ENCODE measurements around the gene CNOT6L. TPM values are rescaled to one million over a fixed set of nuclear protein-coding genes. Genes with fewer than 3 reads are reported as not detected.

Gene CNOT6L
- total RNA-seq, 1 experiment from 2014 or later, result 9.2 TPM

GRCh38 chr4:77815636-77816035 is 3.5 kb downstream of the CNOT6L start:
- Histone ChIP-seq H3K4me3 (no peak overlapping the region), H3K27ac (no peak overlapping the region), H3K4me1 (replicated peaks) (peaks cover 7% of the 10 kb centered on the region), H3K36me3 (peaks cover 4% of the 10 kb centered on the region), H3K9me3 (replicated peaks) (no peaks in the 10 kb centered on the region), H3K27me3 (replicated peaks) (no peaks in the 10 kb centered on the region)
- DNase-seq (ENCODE audit: low read depth in 1 of 2, low spot score in 2 of 2), result no peak

- H3K27me3 ChIP-seq (replicated peaks), result no peaks in the 10 kb centered on the region
- no peak overlapping the region for H3K4me3 ChIP-seq
- no peak for DNase-seq (ENCODE audit: low read depth in 1 of 2, low spot score in 2 of 2)
Measured at GRCh38 chr4:77805840-77806239, 13.3 kb downstream of the CNOT6L start.

GRCh38 chr4:77804471-77804870 is 14.7 kb downstream of the CNOT6L start:
- H3K4me3 ChIP-seq, result no peak overlapping the region
- no peak overlapping the region for H3K27ac ChIP-seq
- H3K36me3 ChIP-seq, result no peaks in the 10 kb centered on the region
- no peaks in the 10 kb centered on the region for H3K27me3 ChIP-seq (replicated peaks)
- H3K4me1 ChIP-seq (replicated peaks), result peaks cover 7% of the 10 kb centered on the region
- no peak for DNase-seq (ENCODE audit: low read depth in 1 of 2, low spot score in 2 of 2)
- no peaks in the 10 kb centered on the region for H3K9me3 ChIP-seq (replicated peaks)

More at GRCh38 chr4:77805840-77806239, 13.3 kb downstream of the CNOT6L start:
- Histone ChIP-seq H3K27ac (no peak overlapping the region), H3K36me3 (no peaks in the 10 kb centered on the region), H3K9me3 (replicated peaks) (no peaks in the 10 kb centered on the region), H3K4me1 (replicated peaks) (peaks cover 4% of the 10 kb centered on the region)

- H3K27me3 ChIP-seq (replicated peaks), result no peaks in the 10 kb centered on the region
- DNase-seq (ENCODE audit: low read depth in 1 of 2, low spot score in 2 of 2), result no peak
- H3K4me3 ChIP-seq, result no peak overlapping the region
- no peaks in the 10 kb centered on the region for H3K9me3 ChIP-seq (replicated peaks)
- no peak overlapping the region for H3K27ac ChIP-seq
- H3K36me3 ChIP-seq, result no peaks in the 10 kb centered on the region
- H3K4me1 ChIP-seq (replicated peaks), result peaks cover 7% of the 10 kb centered on the region
Measured at GRCh38 chr4:77802402-77802801, 16.8 kb downstream of the CNOT6L start.

GRCh38 chr4:77801260-77801608 is 17.9 kb downstream of the CNOT6L start:
- Histone ChIP-seq H3K9me3 (replicated peaks) (no peaks in the 10 kb centered on the region), H3K27me3 (replicated peaks) (no peaks in the 10 kb centered on the region), H3K4me3 (no peak overlapping the region), H3K4me1 (replicated peaks) (peaks cover 7% of the 10 kb centered on the region), H3K27ac (no peak overlapping the region), H3K36me3 (no peaks in the 10 kb centered on the region)
- no peak for DNase-seq (ENCODE audit: low read depth in 1 of 2, low spot score in 2 of 2)

- no peak for DNase-seq (ENCODE audit: low read depth in 1 of 2, low spot score in 2 of 2)
- H3K4me3 ChIP-seq, result no peak overlapping the region
- H3K9me3 ChIP-seq (replicated peaks), result no peaks in the 10 kb centered on the region
- peaks cover 7% of the 10 kb centered on the region for H3K4me1 ChIP-seq (replicated peaks)
- no peak overlapping the region for H3K27ac ChIP-seq
- H3K27me3 ChIP-seq (replicated peaks), result no peaks in the 10 kb centered on the region
- no peaks in the 10 kb centered on the region for H3K36me3 ChIP-seq
Measured at GRCh38 chr4:77800483-77801259, 18.5 kb downstream of the CNOT6L start.

- H3K4me1 ChIP-seq (replicated peaks), result peaks cover 7% of the 10 kb centered on the region
- DNase-seq (ENCODE audit: low read depth in 1 of 2, low spot score in 2 of 2), result no peak
- no peaks in the 10 kb centered on the region for H3K27me3 ChIP-seq (replicated peaks)
- H3K9me3 ChIP-seq (replicated peaks), result no peaks in the 10 kb centered on the region
- H3K4me3 ChIP-seq, result no peak overlapping the region
- no peak overlapping the region for H3K27ac ChIP-seq
- H3K36me3 ChIP-seq, result no peaks in the 10 kb centered on the region
Measured at GRCh38 chr4:77800077-77800476, 19.1 kb downstream of the CNOT6L start.

GRCh38 chr4:77798385-77798784 is 20.8 kb downstream of the CNOT6L start:
- DNase-seq (ENCODE audit: low read depth in 1 of 2, low spot score in 2 of 2), result no peak
- H3K9me3 ChIP-seq (replicated peaks), result no peaks in the 10 kb centered on the region

GRCh38 chr4:77797239-77797638 is 21.9 kb downstream of the CNOT6L start:
- no peak overlapping the region for H3K27ac ChIP-seq
- no peak for DNase-seq (ENCODE audit: low read depth in 1 of 2, low spot score in 2 of 2)
- H3K36me3 ChIP-seq, result no peaks in the 10 kb centered on the region
- H3K4me1 ChIP-seq (replicated peaks), result peaks cover 7% of the 10 kb centered on the region
- no peaks in the 10 kb centered on the region for H3K9me3 ChIP-seq (replicated peaks)
- H3K27me3 ChIP-seq (replicated peaks), result no peaks in the 10 kb centered on the region
- H3K4me3 ChIP-seq, result no peak overlapping the region

More at GRCh38 chr4:77798385-77798784, 20.8 kb downstream of the CNOT6L start:
- peaks cover 7% of the 10 kb centered on the region for H3K4me1 ChIP-seq (replicated peaks)
- no peak overlapping the region for H3K4me3 ChIP-seq
- H3K36me3 ChIP-seq, result no peaks in the 10 kb centered on the region
- H3K27me3 ChIP-seq (replicated peaks), result no peaks in the 10 kb centered on the region
- H3K27ac ChIP-seq, result no peak overlapping the region

GRCh38 chr4:77795326-77795725 is 23.8 kb downstream of the CNOT6L start:
- Histone ChIP-seq H3K27ac (no peak overlapping the region), H3K27me3 (replicated peaks) (no peaks in the 10 kb centered on the region), H3K4me1 (replicated peaks) (no peaks in the 10 kb centered on the region), H3K36me3 (no peaks in the 10 kb centered on the region), H3K4me3 (no peak overlapping the region), H3K9me3 (replicated peaks) (no peaks in the 10 kb centered on the region)
- DNase-seq (ENCODE audit: low read depth in 1 of 2, low spot score in 2 of 2), result no peak

- DNase-seq (ENCODE audit: low read depth in 1 of 2, low spot score in 2 of 2), result no peak
- no peak overlapping the region for H3K27ac ChIP-seq
- H3K4me3 ChIP-seq, result no peak overlapping the region
- no peaks in the 10 kb centered on the region for H3K9me3 ChIP-seq (replicated peaks)
- no peaks in the 10 kb centered on the region for H3K27me3 ChIP-seq (replicated peaks)
- no peaks in the 10 kb centered on the region for H3K4me1 ChIP-seq (replicated peaks)
- H3K36me3 ChIP-seq, result no peaks in the 10 kb centered on the region
Measured at GRCh38 chr4:77790146-77790545, 29.0 kb downstream of the CNOT6L start.

GRCh38 chr4:77788990-77789389 is 30.2 kb downstream of the CNOT6L start:
- H3K36me3 ChIP-seq, result no peaks in the 10 kb centered on the region
- DNase-seq (ENCODE audit: low read depth in 1 of 2, low spot score in 2 of 2), result no peak
- H3K4me3 ChIP-seq, result no peak overlapping the region
- no peaks in the 10 kb centered on the region for H3K9me3 ChIP-seq (replicated peaks)
- H3K4me1 ChIP-seq (replicated peaks), result no peaks in the 10 kb centered on the region
- no peak overlapping the region for H3K27ac ChIP-seq
- no peaks in the 10 kb centered on the region for H3K27me3 ChIP-seq (replicated peaks)

- Histone ChIP-seq H3K9me3 (replicated peaks) (no peaks in the 10 kb centered on the region), H3K27me3 (replicated peaks) (no peaks in the 10 kb centered on the region), H3K4me3 (no peak overlapping the region), H3K4me1 (replicated peaks) (no peaks in the 10 kb centered on the region), H3K27ac (no peak overlapping the region), H3K36me3 (no peaks in the 10 kb centered on the region)
- no peak for DNase-seq (ENCODE audit: low read depth in 1 of 2, low spot score in 2 of 2)
Measured at GRCh38 chr4:77787969-77788368, 31.2 kb downstream of the CNOT6L start.

- Histone ChIP-seq H3K36me3 (no peaks in the 10 kb centered on the region), H3K4me1 (replicated peaks) (no peaks in the 10 kb centered on the region), H3K4me3 (no peak overlapping the region), H3K27ac (no peak overlapping the region), H3K27me3 (replicated peaks) (no peaks in the 10 kb centered on the region), H3K9me3 (replicated peaks) (no peaks in the 10 kb centered on the region)
- no peak for DNase-seq (ENCODE audit: low read depth in 1 of 2, low spot score in 2 of 2)
Measured at GRCh38 chr4:77785669-77786068, 33.5 kb downstream of the CNOT6L start.

- Histone ChIP-seq H3K9me3 (replicated peaks) (no peaks in the 10 kb centered on the region), H3K4me1 (replicated peaks) (no peaks in the 10 kb centered on the region), H3K4me3 (no peak overlapping the region), H3K27ac (no peak overlapping the region), H3K36me3 (no peaks in the 10 kb centered on the region), H3K27me3 (replicated peaks) (no peaks in the 10 kb centered on the region)
- DNase-seq (ENCODE audit: low read depth in 1 of 2, low spot score in 2 of 2), result no peak
Measured at GRCh38 chr4:77783895-77784294, 35.3 kb downstream of the CNOT6L start.
